ENCODE data around the gene RABL6. TPM values are rescaled to one million over a fixed set of nuclear protein-coding genes. Genes with fewer than 3 reads are reported as not detected.
A peak's percentile ranks its signal among the peaks of the same experiment; 100 is the strongest.

RABL6 gene
- total and polyA plus RNA-seq, 7 donors, result 36.0 to 103 (median 55.9) TPM

GRCh38 chr9:136806631-136807201 lies 1.0 kb upstream of the RABL6 start:
- Histone ChIP-seq H3K9me3 (no peaks in the 10 kb centered on the region), H3K36me3 (peaks cover 0 to 16% (median 0%) of the 10 kb centered on the region in 4 donors), H3K27me3 (peaks cover 0 to 9% (median 9%) of the 10 kb centered on the region in 3 donors), H3K4me3 (peak overlapping the region; percentile 49 to 98 (median 90)), H3K27ac (peak overlapping the region; percentile 87 to 94 (median 89)), H3K4me1 (peaks cover 0 to 46% (median 38%) of the 10 kb centered on the region in 4 donors)
- peak; percentile 65 for DNase-seq
- intact Hi-C loops (cut with DNase I), result no loop called here
- 53 to 73% methylated on average over 25 of the region's 25 CpGs for WGBS, 2 donors
- no peak for TF ChIP-seq POLR2A (IDR thresholded peaks at IDR 0.05)
- no peak for TF ChIP-seq POLR2AphosphoS5 (IDR thresholded peaks at IDR 0.05)
- no peak for TF ChIP-seq EP300 (IDR thresholded peaks at IDR 0.05)
- TF ChIP-seq, protein P1, sequence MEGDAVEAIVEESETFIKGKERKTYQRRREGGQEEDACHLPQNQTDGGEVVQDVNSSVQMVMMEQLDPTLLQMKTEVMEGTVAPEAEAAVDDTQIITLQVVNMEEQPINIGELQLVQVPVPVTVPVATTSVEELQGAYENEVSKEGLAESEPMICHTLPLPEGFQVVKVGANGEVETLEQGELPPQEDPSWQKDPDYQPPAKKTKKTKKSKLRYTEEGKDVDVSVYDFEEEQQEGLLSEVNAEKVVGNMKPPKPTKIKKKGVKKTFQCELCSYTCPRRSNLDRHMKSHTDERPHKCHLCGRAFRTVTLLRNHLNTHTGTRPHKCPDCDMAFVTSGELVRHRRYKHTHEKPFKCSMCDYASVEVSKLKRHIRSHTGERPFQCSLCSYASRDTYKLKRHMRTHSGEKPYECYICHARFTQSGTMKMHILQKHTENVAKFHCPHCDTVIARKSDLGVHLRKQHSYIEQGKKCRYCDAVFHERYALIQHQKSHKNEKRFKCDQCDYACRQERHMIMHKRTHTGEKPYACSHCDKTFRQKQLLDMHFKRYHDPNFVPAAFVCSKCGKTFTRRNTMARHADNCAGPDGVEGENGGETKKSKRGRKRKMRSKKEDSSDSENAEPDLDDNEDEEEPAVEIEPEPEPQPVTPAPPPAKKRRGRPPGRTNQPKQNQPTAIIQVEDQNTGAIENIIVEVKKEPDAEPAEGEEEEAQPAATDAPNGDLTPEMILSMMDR (IDR thresholded peaks at IDR 0.05), result no peak

GRCh38 chr9:136808075-136808805 lies 492 bp downstream of the RABL6 start:
- Histone ChIP-seq H3K9me3 (no peaks in the 10 kb centered on the region), H3K36me3 (peaks cover 0 to 24% (median 0%) of the 10 kb centered on the region in 4 donors), H3K27me3 (no peaks in the 10 kb centered on the region), H3K27ac (peak overlapping the region; percentile 87 to 94 (median 89)), H3K4me1 (peaks cover 0 to 46% (median 38%) of the 10 kb centered on the region in 4 donors), H3K4me3 (peak overlapping the region; percentile 83 to 98 (median 90))
- 0 to 1% methylated on average over 93 of the region's 93 CpGs for WGBS, 2 donors
- TF ChIP-seq POLR2A (IDR thresholded peaks at IDR 0.05), result no peak
- TF ChIP-seq POLR2AphosphoS5 (IDR thresholded peaks at IDR 0.05), result no peak
- TF ChIP-seq, protein P1 (IDR thresholded peaks at IDR 0.05), result no peak
- no peak for TF ChIP-seq EP300 (IDR thresholded peaks at IDR 0.05)
- DNase-seq, result no peak
- intact Hi-C loops (cut with DNase I), result no loop called here

DNA sequence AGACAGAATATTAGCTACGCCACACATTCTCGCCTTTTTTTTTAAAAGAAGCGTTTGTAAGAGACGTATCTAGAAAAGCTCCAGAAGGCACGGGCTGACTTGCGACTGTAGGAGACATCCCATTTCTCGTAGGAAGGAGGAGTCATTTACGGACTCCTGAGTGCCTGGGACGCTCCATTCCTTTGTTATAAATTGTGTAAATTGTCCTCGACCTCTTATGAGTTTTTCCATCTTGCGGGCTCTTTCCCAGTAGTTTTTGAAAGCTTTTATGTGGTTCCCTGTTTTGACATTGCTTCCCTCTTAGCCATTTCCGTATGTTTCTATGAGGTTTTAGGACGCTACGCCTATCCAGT lies 1.0 kb downstream of the RABL6 start:
- intact Hi-C loops (cut with DNase I), result no loop called here
- Histone ChIP-seq H3K9me3 (no peaks in the 10 kb centered on the region), H3K27ac (peak overlapping the region; percentile 87 to 94 (median 89)), H3K27me3 (no peaks in the 10 kb centered on the region), H3K4me3 (peak overlapping the region; percentile 83 to 98 (median 90)), H3K4me1 (peaks cover 0 to 46% (median 38%) of the 10 kb centered on the region in 4 donors), H3K36me3 (peaks cover 0 to 26% (median 0%) of the 10 kb centered on the region in 4 donors)
- WGBS, 2 donors, result 2 to 6% methylated on average over 14 of the region's 14 CpGs
- DNase-seq, result no peak
- TF ChIP-seq POLR2AphosphoS5 (IDR thresholded peaks at IDR 0.05), result no peak
- no peak for TF ChIP-seq EP300 (IDR thresholded peaks at IDR 0.05)
- TF ChIP-seq, protein P1 (IDR thresholded peaks at IDR 0.05), result no peak
- no peak for TF ChIP-seq POLR2A (IDR thresholded peaks at IDR 0.05)

- 82 to 91% methylated on average over 13 of the region's 13 CpGs for WGBS, 2 donors
Observed at GRCh38 chr9:136814725-136815421, 7.1 kb downstream of the RABL6 start.

More at GRCh38 chr9:136814725-136815421, 7.1 kb downstream of the RABL6 start:
- no peak overlapping the region for H3K4me3 ChIP-seq
- peaks cover 0 to 43% (median 0%) of the 10 kb centered on the region in 4 donors for H3K36me3 ChIP-seq
- peaks cover 0 to 14% (median 10%) of the 10 kb centered on the region in 4 donors for H3K4me1 ChIP-seq
- H3K9me3 ChIP-seq, result no peaks in the 10 kb centered on the region
- no peaks in the 10 kb centered on the region for H3K27me3 ChIP-seq
- no peak for DNase-seq
- no peak overlapping the region for H3K27ac ChIP-seq
- intact Hi-C loops (cut with DNase I), result no loop called here
- no peak for TF ChIP-seq POLR2A (IDR thresholded peaks at IDR 0.05)
- TF ChIP-seq, protein P1 (IDR thresholded peaks at IDR 0.05), result no peak
- TF ChIP-seq POLR2AphosphoS5 (IDR thresholded peaks at IDR 0.05), result no peak
- no peak for TF ChIP-seq EP300 (IDR thresholded peaks at IDR 0.05)
